HS-5 (cell line): ENCODE data around the gene SHTN1.

Source experiments
- DNase-seq: peaks from one replicate; pipeline ENCODE4 v3.0.0-alpha.2; 2012; ENCODE audit warnings: low read depth

SHTN1 gene

GRCh38 chr10:116868722-116869121, 136.3 kb downstream of the SHTN1 start:
- no peak for DNase-seq

- DNase-seq: no peak
These were observed 136.8 kb downstream of the SHTN1 start for GRCh38 chr10:116868198-116868676.

GRCh38 chr10:116866987-116867595, 137.9 kb downstream of the SHTN1 start:
- DNase-seq: no peak

GRCh38 chr10:116866066-116866465, 138.9 kb downstream of the SHTN1 start:
- no peak for DNase-seq

GRCh38 chr10:116864436-116864835, 140.6 kb downstream of the SHTN1 start:
- no peak for DNase-seq

DNA sequence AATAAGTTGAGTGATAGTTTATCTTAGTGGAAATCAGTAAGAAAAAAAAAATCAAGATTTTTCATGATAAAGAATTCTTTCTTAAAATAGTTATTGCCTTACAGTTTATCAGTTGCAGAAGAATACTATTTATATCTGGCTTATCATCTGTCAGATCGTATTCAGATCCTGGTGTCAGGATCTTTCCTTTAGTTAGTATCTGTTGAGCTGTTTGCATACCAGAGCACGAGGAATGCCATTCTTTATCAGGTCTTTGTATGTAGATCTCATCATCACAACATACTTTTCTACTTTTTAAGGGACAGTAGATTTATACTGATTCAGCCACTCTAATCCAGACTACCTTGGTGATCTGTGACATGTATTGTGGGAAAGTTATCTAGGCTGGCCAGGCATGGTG, 143.2 kb downstream of the SHTN1 start:
- DNase-seq: no peak

GRCh38 chr10:116857156-116857555, 147.8 kb downstream of the SHTN1 start:
- no peak for DNase-seq

GRCh38 chr10:116853701-116854100, 151.3 kb downstream of the SHTN1 start:
- DNase-seq: no peak

- no peak for DNase-seq
These were observed 151.7 kb downstream of the SHTN1 start for GRCh38 chr10:116853287-116853686.

DNA sequence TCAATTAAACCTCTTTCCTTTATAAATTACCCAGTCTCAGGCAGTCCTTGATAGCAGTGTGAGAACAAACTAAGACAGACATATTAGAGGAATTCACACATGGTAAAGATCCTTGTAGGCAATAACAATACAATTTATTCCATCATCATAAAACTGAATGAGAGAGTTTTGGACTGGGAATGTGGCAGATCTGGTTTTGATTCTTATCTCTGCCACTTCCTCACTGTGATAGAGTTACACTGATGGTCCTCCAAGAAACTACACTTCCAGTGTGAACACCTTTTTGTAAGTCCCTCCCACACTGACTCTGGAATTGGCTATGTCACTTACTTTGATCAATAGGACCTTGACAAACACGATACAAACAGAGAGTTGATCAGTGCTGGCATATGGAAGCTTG, 152.7 kb downstream of the SHTN1 start:
- DNase-seq: no peak

DNA sequence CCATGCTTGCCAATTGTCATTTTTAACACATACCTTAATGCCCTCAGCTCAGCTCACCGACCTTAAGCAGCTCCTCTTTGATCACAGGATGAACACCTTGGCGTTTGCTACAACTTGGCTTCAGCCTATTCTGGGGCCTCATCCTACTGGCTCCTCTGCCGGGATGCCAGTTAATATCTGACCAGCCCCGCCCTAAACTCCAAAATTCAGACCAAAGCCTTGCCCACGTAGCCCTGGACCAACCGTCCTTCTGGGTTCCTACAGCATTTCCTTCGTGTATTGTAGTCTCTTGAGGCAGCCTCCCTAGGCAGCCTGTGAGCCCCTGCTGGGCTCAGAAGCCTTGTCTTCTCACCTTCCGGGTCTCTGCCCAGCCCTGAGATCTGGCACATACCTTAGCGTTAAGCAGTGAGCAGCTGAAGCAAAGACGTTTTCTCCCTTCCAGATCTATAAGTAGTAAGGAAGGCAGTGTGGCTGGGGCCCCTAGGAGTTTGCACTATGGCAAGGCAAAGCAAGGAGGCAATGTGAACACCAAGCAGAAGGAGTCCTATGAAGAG, 154.9 kb downstream of the SHTN1 start:
- no peak for DNase-seq

- DNase-seq: peak; percentile 37
These were observed 155.5 kb downstream of the SHTN1 start, which contains the start of gene ENO4 for GRCh38 chr10:116849248-116850057. Gene ENO4, plus strand, starts transcription at chr10:116849499. Its CDS starts 68 bp downstream, at chr10:116849567.

DNA sequence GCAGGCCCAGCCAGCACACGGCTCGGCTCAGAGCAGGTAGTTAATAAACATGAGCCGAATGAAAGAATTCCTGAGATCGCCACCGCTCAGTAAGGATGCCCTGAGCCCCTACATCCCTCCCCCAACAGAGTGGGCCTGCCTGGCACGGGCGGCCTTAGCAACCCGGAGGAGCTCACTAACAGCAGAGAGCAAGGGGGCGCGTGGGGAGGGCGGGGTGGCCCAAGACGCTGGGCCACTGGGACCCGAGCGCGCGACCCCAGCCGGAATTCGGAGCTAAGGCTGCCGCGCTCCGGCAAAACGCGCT, 156.1 kb downstream of the SHTN1 start:
- no peak for DNase-seq

DNA sequence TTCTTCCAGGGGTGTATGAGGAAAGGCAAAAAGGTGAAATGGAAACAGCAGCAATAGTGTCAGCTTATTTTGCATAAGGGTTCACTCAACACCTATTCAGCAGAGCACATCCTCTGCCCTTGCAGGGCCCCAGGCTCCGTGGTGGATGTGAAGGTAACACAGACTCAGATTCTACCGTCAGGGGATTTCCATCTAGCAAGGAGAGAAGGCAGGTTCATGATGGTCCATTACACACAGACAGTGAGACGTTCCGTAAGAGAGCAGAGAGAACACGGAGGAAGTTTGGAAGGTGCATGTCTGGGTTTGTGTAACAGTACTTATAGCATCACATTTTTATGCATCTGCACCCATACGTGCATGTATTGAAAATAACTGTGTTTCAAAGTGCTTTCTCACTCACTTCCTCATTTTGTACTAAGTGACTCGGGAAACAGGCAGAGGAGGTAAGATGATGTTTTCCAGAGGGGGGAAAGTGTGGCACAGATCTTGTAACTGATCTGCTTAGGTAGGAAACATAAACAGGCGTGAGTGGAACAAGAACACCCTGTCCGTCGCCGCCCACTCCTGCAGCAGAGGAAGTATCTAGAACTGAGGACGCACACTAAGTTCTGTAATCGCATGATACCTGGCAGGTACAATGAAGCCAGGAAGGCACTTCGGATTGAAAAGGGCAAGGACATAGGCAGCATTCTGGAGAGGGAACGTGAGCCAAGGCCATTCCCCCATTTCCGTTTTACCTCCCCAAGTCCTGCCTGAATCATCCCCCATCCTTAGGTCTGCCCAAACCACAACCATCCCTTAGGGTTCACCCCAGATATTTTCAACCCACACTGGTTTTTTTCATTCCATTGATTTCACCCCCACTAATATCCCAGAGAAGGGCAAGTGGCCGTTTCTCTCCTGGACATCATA, 156.7 kb downstream of the SHTN1 start:
- DNase-seq: no peak

DNA sequence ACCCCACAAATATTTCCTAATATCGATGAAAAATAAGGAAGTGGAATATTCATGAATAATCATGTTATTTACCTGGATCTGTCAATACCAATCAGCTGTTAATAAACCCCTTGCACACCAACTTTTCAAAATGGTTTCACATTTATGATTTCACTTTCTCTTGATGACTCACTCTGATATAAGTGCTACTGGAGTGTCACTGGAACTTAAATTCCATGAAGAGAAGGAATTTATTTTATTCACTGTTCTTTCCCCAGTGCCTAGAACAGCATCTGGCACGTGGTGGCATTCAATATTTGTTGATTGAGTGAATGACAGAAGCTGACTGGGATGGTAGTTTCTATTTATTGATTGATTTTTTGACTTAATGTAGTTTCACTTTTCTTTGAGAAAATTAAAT, 159.2 kb downstream of the SHTN1 start:
- no peak for DNase-seq

- no peak for DNase-seq
These were observed 164.5 kb downstream of the SHTN1 start for GRCh38 chr10:116840389-116841075.

DNA sequence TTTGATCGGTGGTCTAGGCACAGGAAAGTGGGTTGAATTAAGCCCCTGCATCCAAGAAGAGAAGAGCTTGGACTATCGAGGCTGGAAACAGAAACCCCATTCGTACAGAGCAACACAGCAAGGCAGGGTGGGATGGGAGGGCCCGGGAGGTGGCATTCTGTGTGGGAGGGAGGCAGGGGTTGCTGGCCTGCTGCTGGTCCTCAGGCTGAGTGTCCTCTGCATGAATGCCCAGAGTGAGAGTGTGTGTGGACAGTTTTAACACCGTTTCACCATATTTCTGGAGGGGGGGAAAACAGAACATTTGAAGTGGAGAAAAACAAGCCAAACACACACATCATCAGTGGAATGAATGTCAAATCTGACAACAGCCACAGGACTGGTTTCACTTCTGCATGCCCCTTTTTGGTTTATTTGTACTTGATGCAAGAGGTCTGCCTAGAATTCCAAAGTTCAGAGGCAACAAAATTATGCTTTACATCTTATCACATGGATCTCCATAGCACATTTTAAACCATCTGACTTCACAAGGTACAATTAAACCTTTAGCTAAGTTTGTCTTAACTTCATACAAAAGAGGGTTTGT, 166.8 kb downstream of the SHTN1 start:
- DNase-seq: no peak

- DNase-seq: no peak
These were observed 168.0 kb downstream of the SHTN1 start for GRCh38 chr10:116836902-116837523.

DNA sequence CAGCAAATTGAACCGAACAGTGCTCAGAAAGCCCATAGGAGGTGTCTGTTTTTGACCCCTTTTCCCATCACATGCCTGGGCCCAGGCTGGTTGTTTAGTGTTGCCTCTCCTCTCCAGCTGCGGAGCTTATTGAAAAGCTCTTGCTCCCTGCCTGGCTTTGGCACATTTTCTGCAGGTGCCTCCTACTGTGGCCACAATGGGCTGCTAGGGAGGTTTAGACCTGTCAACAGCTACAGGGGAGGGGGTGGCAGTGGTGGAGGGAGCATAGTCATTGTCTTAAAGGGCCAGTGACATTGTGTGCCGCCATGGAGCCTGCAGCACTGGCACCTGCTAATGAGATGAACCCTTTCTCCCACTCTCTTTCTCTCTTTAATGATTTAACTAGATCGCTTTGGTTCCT, 168.9 kb downstream of the SHTN1 start:
- no peak for DNase-seq

DNA sequence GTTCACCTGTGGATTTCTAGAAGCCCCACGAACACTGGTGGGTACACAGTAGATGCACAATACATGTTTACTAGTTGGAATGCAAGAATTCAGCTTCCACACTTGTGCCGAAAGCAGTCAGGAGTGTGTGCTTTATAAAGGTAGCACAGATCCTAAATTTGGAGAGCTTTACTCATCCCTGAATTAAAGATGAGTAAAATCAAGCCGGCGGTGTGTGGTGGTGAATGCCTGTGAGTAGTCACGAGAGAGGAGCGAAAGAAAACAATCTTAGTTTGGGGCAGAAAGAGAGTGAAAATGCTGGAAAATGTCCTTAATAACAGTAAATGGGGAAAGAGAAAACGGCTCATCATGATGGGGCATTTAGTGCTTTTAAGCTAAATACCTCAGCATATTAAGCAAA, 169.3 kb downstream of the SHTN1 start:
- DNase-seq: no peak
